IMR-90 (cell line): ENCODE data around the gene CANT1. TPM values are rescaled to one million over a fixed set of nuclear protein-coding genes. Genes with fewer than 3 reads are reported as not detected.

Experiments used
- ATAC-seq: fragments of 200-7000 bp; cut with Tn5 transposase; 2 replicates; pipeline ENCODE4 v1.9.1; 2020; ENCODE audit warnings: low read depth, mild to moderate bottlenecking, moderate library complexity
- BruUV-seq: library from RNA; stranded (reverse); fragments of 400-500 nt; replicated peaks from 2 replicates; lab custom pipeline; 2021; lab: Mats Ljungman, UMichigan
- CTCF ChIA-PET: fragments of 300-600 bp; formaldehyde crosslinking; extraction: SDS; loops from one replicate; lab custom pipeline; 2021; ENCODE audit warnings: antibody characterized with exemption; lab: Yijun Ruan, JAX
- POLR2A ChIA-PET: fragments of 300-600 bp; sonication (Branson Sonifier 250); formaldehyde crosslinking; loops from one replicate; lab custom pipeline; 2022; ENCODE audit warnings: antibody characterized with exemption; ENCODE audit not compliant: unreplicated experiment; lab: Charles Lee
- DNase-seq: peaks from one replicate; pipeline ENCODE4 v3.0.0; 2013
- H2AFZ ChIP-seq: replicated peaks from 2 replicates; pipeline ENCODE3; 2013; ENCODE audit warnings: low read length, mild to moderate bottlenecking; ENCODE audit not compliant: poor library complexity
- H2AK5ac ChIP-seq: 2 replicates; pipeline ENCODE4 v1.6.1; 2013; ENCODE audit warnings: low read depth, low read length, inconsistent platforms
- H2AK9ac ChIP-seq: replicated peaks from 2 replicates; pipeline ENCODE3; 2013; ENCODE audit warnings: mild to moderate bottlenecking, low read depth, low read length, moderate library complexity; ENCODE audit not compliant: poor library complexity
- H2BK120ac ChIP-seq: 2 replicates; pipeline ENCODE4 v1.6.1; 2013; ENCODE audit warnings: low read depth, low read length, inconsistent platforms
- H2BK15ac ChIP-seq: 3 replicates; pipeline ENCODE4 v1.6.1; 2013; ENCODE audit warnings: low read depth, low read length, inconsistent platforms
- H2BK20ac ChIP-seq: 2 replicates; pipeline ENCODE4 v1.6.1; 2013; ENCODE audit warnings: low read depth, mild to moderate bottlenecking, inconsistent platforms, low read length, moderate library complexity
- H2BK5ac ChIP-seq: 2 replicates; pipeline ENCODE4 v1.6.1; 2013; ENCODE audit warnings: mild to moderate bottlenecking, low read depth, low read length, inconsistent platforms; ENCODE audit not compliant: poor library complexity, severe bottlenecking
- H3K14ac ChIP-seq: replicated peaks from 2 replicates; pipeline ENCODE4 v1.6.1; 2013; ENCODE audit warnings: low read depth, low read length, inconsistent platforms
- H3K18ac ChIP-seq: 2 replicates; pipeline ENCODE4 v1.6.1; 2013; ENCODE audit warnings: low read depth, low read length, control low read depth
- H3K23ac ChIP-seq: 2 replicates; pipeline ENCODE4 v1.6.1; 2013; ENCODE audit warnings: low read depth, low read length, inconsistent platforms
- H3K27ac ChIP-seq: 2 replicates; pipeline ENCODE4 v1.5.1; 2013; ENCODE audit warnings: mild to moderate bottlenecking, control low read depth, low read length; ENCODE audit not compliant: insufficient read depth
- H3K27me3 ChIP-seq: 2 replicates; pipeline ENCODE4 v1.6.1; 2013; ENCODE audit warnings: low read length; ENCODE audit not compliant: control insufficient read depth, insufficient read depth
- H3K36me3 ChIP-seq: 2 replicates; pipeline ENCODE4 v1.6.1; 2013; ENCODE audit warnings: low read length, mixed read lengths; ENCODE audit not compliant: control insufficient read depth, insufficient read depth
- H3K4ac ChIP-seq: 2 replicates; pipeline ENCODE4 v1.6.1; 2013; ENCODE audit warnings: low read depth, low read length, inconsistent platforms
- H3K4me1 ChIP-seq: 2 replicates; pipeline ENCODE4 v1.6.1; 2013; ENCODE audit warnings: low read length, mixed read lengths; ENCODE audit not compliant: control insufficient read depth, insufficient read depth
- H3K4me2 ChIP-seq: 2 replicates; pipeline ENCODE4 v1.6.1; 2013; ENCODE audit warnings: low read depth, mild to moderate bottlenecking, control low read depth, low read length, moderate library complexity
- H3K4me3 ChIP-seq: 2 replicates; pipeline ENCODE4 v1.5.1; 2013; ENCODE audit warnings: low read depth, mild to moderate bottlenecking, control low read depth, low read length, moderate library complexity; ENCODE audit not compliant: insufficient read depth
- H3K56ac ChIP-seq: 2 replicates; pipeline ENCODE4 v1.6.1; 2013; ENCODE audit warnings: low read length, inconsistent platforms; ENCODE audit not compliant: insufficient read depth; ENCODE audit errors: extremely low read depth
- H3K79me1 ChIP-seq, 2 experiments: 2 replicates each; pipeline ENCODE4 v1.6.1; 2013; ENCODE audit warnings: low read length in 2 of 2, inconsistent platforms in 1 of 2, low read depth in 1 of 2
- H3K9ac ChIP-seq: 2 replicates; pipeline ENCODE4 v1.6.1; 2013; ENCODE audit warnings: low read depth, low read length, control low read depth
- H3K9me1 ChIP-seq: 2 replicates; pipeline ENCODE4 v1.6.1; 2013; ENCODE audit warnings: low read length, inconsistent platforms; ENCODE audit not compliant: insufficient read depth
- H3K9me3 ChIP-seq: 2 replicates; pipeline ENCODE4 v1.6.1; 2013; ENCODE audit warnings: low read length; ENCODE audit not compliant: control insufficient read depth, insufficient read depth
- H4K20me1 ChIP-seq: 2 replicates; pipeline ENCODE4 v1.6.1; 2013; ENCODE audit warnings: low read length, inconsistent platforms; ENCODE audit not compliant: insufficient read depth
- H4K5ac ChIP-seq: 2 replicates; pipeline ENCODE4 v1.6.1; 2013; ENCODE audit warnings: mild to moderate bottlenecking, low read depth, low read length, control low read depth
- H4K8ac ChIP-seq, 2 experiments: 2 replicates each; pipeline ENCODE4 v1.6.1; 2013; ENCODE audit warnings: low read depth in 2 of 2, low read length in 2 of 2, control low read depth in 1 of 2, inconsistent platforms in 1 of 2
- H4K91ac ChIP-seq: 2 replicates; pipeline ENCODE4 v1.6.1; 2013; ENCODE audit warnings: low read depth, low read length, inconsistent platforms; ENCODE audit not compliant: insufficient read depth
- MAFK ChIP-seq: IDR thresholded peaks from 2 replicates; pipeline ENCODE4 v1.6.1; 2012; ENCODE audit warnings: low read depth, low read length, improper control_type of control experiment
- WGBS, 2 experiments: methylation state at CpG; one replicate each; pipeline versions ENCODE4 v1.1.5 to v1.1.7; 2013; ENCODE audit warnings: missing lambda C conversion rate in 2 of 2; ENCODE audit not compliant: insufficient read length in 1 of 2; ENCODE audit errors: extremely low coverage in 2 of 2; 5-methylcytosine and 5-hydroxymethylcytosine counted together
- dilution Hi-C: fragments of 300-500 bp; cut with HindIII; formaldehyde crosslinking; loops from one replicate; pipeline ENCODE4 v1.14.3; 2018; ENCODE audit warnings: low sequenced_read_pairs; ENCODE audit not compliant: unreplicated experiment
- in situ Hi-C: fragments of 300-500 bp; cut with MboI; formaldehyde crosslinking; loops from 3 replicates; pipeline ENCODE4 v1.14.3; 2019; ENCODE audit warnings: low sequenced_read_pairs, inconsistent platforms, mixed read lengths
- intact Hi-C: fragments of 100-400 bp; cut with micrococcal nuclease; formaldehyde crosslinking; loops from 2 replicates; pipeline ENCODE4 v1.10.0; 2022
- polyA plus RNA-seq, 3 experiments: library from polyadenylated mRNA; depleted of rRNA; stranded (reverse); fragments of >200 nt; gene quantifications; 2 replicates each; pipeline ENCODE4 v1.2.3, GENCODE V29; 2012; ENCODE audit warnings: low replicate concordance in 1 of 3
- total RNA-seq: library from RNA; depleted of rRNA; stranded (reverse); fragments of >200 nt; gene quantifications from 2 replicates; pipeline ENCODE4 v1.2.3, GENCODE V29; 2012

Gene CANT1
- total and polyA plus RNA-seq, 2 of the 4 experiments (the other 2 are of a cell fraction) = 51.8 to 73.4 TPM

DNA sequence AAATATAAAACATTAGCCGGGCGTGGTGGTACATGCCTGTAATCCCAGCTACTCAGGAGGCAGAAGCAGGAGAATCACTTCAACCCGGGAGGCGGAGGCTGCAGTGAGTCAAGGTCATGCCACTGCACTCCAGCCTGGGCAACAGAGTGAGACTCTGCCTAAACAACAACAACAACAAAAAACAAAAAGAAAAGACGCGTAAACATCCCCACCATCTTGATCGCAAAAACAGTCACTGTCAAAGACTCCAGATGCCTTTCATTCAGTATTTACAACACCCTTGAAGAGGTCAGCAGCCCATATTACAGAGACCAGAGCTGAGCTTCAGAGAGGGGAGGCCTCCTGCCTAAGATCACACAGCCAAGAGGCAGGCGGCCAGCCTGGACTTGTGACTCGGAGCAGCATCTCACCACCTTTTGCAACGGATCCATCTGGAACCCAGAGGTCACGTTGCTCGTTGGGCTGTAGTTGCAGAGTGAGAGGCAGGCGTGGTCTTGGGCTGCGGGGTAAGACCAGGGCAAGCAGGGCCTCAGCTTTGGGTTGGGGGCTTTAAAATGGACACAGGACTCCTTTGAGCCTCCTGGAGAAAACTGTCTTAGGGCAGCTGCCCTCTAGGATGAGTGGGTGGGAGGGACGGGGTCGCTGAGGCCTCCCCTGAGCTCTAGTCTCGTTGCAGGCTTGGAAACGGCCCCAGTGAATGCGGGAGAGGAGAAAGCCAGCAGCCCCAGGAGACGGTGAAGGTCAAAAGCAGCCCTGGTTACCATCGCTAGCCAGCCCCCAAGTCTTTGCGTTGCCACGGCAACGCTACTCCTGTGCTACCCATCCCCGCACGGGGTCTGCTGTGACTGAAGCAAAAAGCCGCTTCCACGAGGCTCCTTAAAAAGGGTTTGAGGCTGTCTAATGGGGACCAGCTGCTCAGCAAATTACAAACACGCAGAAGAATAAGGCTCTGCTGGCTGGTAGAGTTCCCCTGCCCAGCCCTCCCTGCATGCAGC lies 55.9 kb downstream of the CANT1 start:
- TF ChIP-seq MAFK = no peak
- no peak overlapping the region for H2BK5ac ChIP-seq
- no peak overlapping the region for H3K56ac ChIP-seq
- H2AK5ac ChIP-seq = peak overlapping the region; percentile 35
- peak overlapping the region; percentile 45 for H2AK9ac ChIP-seq
- ChIA-PET CTCF (no interaction called here), POLR2A (interaction anchor here (0.5 kb wide), 1 partner anchor 88 kb away, joined by 3 read pairs; no protein-coding TSS in a partner anchor)
- H3K4ac ChIP-seq = no peak overlapping the region
- H3K18ac ChIP-seq = no peak overlapping the region; the same call in 1 of the 2 replicates
- H3K14ac ChIP-seq = no peak overlapping the region
- no TSS peak for BruUV-seq
- no peak overlapping the region for H3K4me2 ChIP-seq
- dilution Hi-C loops = no loop called here
- in situ Hi-C loops = loop anchor here (25.0 kb wide), 1 partner anchor 466 kb away; no protein-coding TSS in a partner anchor
- DNase-seq (no peak), ATAC-seq (no peak)
- H3K9me1 ChIP-seq = no peaks in the 10 kb centered on the region
- no peak overlapping the region for H2BK20ac ChIP-seq
- no peaks in the 10 kb centered on the region for H3K79me1 ChIP-seq
- H4K20me1 ChIP-seq = no peaks in the 10 kb centered on the region
- no peak overlapping the region for H3K9ac ChIP-seq
- no peak overlapping the region for H4K91ac ChIP-seq
- H3K27ac ChIP-seq = no peak overlapping the region
- H4K5ac ChIP-seq = peak overlapping the region; percentile 2; the same call in 1 of the 2 replicates
- intact Hi-C loops = no loop called here
- no peaks in the 10 kb centered on the region; the same call in 1 of the 2 replicates for H3K27me3 ChIP-seq
- no peak overlapping the region; the same call in 1 of the 2 replicates for H2BK120ac ChIP-seq
- H2BK15ac ChIP-seq = no peak overlapping the region
- peaks cover 20% of the 10 kb centered on the region for H3K4me1 ChIP-seq
- H4K8ac ChIP-seq = no peak overlapping the region
- H3K36me3 ChIP-seq = no peaks in the 10 kb centered on the region
- peaks cover 15% of the 10 kb centered on the region for H3K9me3 ChIP-seq
- 41% methylated on average over 9 of the region's 29 CpGs; no CpG with 5 or more reads in 1 of the 2 experiments for WGBS, 2 experiments
- H2AFZ ChIP-seq = no peak overlapping the region
- H3K23ac ChIP-seq = no peak overlapping the region
- no peak overlapping the region for H3K4me3 ChIP-seq
